Neutrophil (primary cell): ENCODE results near the gene MYO16.

Experiments used
- H3K27ac ChIP-seq: fragments of 200-600 bp; sonication (generic); 2 replicates; pipeline ENCODE4 v1.5.1; 2016; ENCODE audit warnings: mild to moderate bottlenecking, moderate library complexity
- H3K27me3 ChIP-seq: fragments of 200-600 bp; sonication (generic); 2 replicates; pipeline ENCODE4 v1.6.0; 2016; ENCODE audit warnings: mild to moderate bottlenecking
- H3K36me3 ChIP-seq: fragments of 200-600 bp; sonication (generic); 2 replicates; pipeline ENCODE4 v1.5.1; 2017
- H3K4me1 ChIP-seq, 2 experiments: fragments of 200-600 bp in 1 of 2; sonication (generic) in 1 of 2; 1 replicate in 1 of 2; 2 replicates in 1 of 2; pipeline versions ENCODE4 v1.5.1 to v1.6.1; 2013 to 2016; ENCODE audit warnings: low read depth in 1 of 2, low read length in 1 of 2, mild to moderate bottlenecking in 1 of 2, moderate library complexity in 1 of 2; ENCODE audit not compliant: control insufficient read depth in 1 of 2, insufficient read depth in 1 of 2
- H3K4me3 ChIP-seq, 2 experiments: fragments of 200-600 bp in 1 of 2; sonication (generic) in 1 of 2; 1 replicate in 1 of 2; 2 replicates in 1 of 2; pipeline ENCODE4 v1.5.1; 2013 to 2016; ENCODE audit warnings: low read depth in 1 of 2, low read length in 1 of 2, mild to moderate bottlenecking in 1 of 2, moderate library complexity in 1 of 2
- H3K9me3 ChIP-seq: fragments of 200-600 bp; sonication (generic); 2 replicates; pipeline ENCODE4 v1.5.1; 2016
- TF ChIP-seq, protein P1 (sequence below): fragments of 200-600 bp; sonication (generic); IDR thresholded peaks from 2 replicates; pipeline ENCODE4 v1.5.1; 2016; ENCODE audit warnings: antibody characterized with exemption

Gene MYO16

DNA sequence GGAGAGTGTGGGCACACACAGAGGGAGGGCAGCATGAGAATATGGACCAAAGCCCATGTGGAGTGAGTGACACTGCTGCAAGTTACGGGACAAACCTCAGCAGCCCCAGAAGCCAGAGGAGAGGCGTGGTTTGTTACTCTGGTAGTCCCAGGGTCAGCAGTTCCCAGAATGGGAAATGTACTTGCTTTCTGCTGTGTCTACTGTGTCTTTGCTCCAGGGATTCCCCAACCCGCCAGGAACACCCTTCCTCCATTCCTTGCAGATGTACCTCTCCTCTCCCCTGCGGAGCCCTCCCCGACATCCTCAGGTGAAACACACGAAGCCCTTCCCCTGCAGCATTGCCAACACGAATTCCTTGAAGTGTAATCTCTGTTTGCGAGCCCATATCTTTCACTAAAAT, 47.2 kb downstream of the MYO16 start:
- Histone ChIP-seq H3K4me3 (no peak overlapping the region), H3K27me3 (no peaks in the 10 kb centered on the region), H3K9me3 (no peaks in the 10 kb centered on the region), H3K4me1 (no peaks in the 10 kb centered on the region), H3K27ac (no peak overlapping the region), H3K36me3 (no peaks in the 10 kb centered on the region)
- TF ChIP-seq, protein P1, sequence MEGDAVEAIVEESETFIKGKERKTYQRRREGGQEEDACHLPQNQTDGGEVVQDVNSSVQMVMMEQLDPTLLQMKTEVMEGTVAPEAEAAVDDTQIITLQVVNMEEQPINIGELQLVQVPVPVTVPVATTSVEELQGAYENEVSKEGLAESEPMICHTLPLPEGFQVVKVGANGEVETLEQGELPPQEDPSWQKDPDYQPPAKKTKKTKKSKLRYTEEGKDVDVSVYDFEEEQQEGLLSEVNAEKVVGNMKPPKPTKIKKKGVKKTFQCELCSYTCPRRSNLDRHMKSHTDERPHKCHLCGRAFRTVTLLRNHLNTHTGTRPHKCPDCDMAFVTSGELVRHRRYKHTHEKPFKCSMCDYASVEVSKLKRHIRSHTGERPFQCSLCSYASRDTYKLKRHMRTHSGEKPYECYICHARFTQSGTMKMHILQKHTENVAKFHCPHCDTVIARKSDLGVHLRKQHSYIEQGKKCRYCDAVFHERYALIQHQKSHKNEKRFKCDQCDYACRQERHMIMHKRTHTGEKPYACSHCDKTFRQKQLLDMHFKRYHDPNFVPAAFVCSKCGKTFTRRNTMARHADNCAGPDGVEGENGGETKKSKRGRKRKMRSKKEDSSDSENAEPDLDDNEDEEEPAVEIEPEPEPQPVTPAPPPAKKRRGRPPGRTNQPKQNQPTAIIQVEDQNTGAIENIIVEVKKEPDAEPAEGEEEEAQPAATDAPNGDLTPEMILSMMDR = no peak

DNA sequence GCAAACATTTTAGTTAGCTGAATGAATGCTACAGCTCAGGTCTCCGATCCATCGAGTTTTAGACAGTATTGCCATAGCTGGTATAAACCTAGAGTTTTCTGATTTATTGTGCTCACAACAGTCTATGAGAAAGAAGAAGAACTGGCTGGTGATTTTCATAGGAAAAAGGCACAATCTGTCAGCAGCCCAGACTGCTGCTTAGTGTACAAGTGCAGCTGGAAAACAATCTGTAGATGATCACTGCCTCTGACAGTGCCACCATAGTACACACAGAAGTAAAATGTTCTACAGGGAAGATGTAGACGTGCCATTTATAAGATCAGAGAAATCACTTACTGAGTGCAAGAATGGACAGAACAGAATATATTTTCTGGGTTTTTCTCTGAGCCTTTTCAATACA, 48.4 kb downstream of the MYO16 start:
- Histone ChIP-seq H3K4me3 (no peak overlapping the region), H3K27ac (no peak overlapping the region), H3K9me3 (no peaks in the 10 kb centered on the region), H3K27me3 (no peaks in the 10 kb centered on the region), H3K36me3 (no peaks in the 10 kb centered on the region), H3K4me1 (no peaks in the 10 kb centered on the region)
- TF ChIP-seq, protein P1 = no peak

DNA sequence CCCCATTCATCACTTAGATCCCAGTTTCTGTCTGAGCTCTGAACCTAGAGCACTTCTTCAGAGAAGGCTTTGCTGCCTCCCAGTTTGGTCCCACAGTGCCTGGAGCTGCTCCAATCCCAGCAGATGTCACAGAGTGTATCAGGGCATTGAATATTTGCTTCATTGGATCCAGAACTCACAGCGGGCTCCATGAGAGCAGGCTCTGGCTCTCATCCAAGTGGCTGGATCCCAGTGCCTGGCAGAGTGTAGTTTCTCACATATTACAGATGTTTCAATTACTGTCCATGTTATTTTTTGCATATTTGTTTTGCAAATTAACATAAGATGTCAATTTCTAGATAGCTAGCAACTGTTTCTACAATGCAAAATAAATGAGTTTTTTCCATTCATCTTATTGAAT, 50.6 kb downstream of the MYO16 start:
- H3K9me3 ChIP-seq = no peaks in the 10 kb centered on the region
- TF ChIP-seq, protein P1 = no peak
- no peaks in the 10 kb centered on the region for H3K36me3 ChIP-seq
- H3K27ac ChIP-seq = no peak overlapping the region
- H3K4me3 ChIP-seq = no peak overlapping the region
- H3K4me1 ChIP-seq = no peaks in the 10 kb centered on the region
- H3K27me3 ChIP-seq = no peaks in the 10 kb centered on the region

DNA sequence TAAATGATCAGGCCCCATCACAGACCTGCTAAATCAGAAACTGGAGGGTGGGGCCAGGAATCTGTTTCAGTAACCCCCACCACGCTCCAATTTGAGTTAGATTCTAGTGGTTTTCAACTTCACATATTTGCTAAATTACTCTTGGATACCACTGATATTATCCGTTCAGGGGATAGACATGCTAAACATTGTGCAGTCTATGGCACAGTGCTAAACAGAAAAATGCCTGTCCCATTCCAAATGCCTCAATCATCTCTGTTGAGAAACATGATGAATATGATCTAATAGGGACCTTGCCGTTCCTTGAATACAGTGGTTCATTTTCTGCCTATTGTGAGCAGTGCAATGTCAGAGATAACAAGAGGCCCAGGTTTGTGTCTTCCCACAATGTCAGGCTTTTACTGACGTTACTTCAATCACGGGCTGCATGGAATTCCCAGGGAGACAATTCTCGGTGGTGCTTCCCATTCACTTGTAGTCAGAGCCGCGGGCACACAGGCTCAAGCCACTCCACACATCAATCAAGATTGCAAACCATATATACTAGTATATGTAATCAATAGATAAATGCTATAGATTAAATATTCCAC, 52.7 kb downstream of the MYO16 start:
- Histone ChIP-seq H3K36me3 (no peaks in the 10 kb centered on the region), H3K4me3 (no peak overlapping the region), H3K27me3 (no peaks in the 10 kb centered on the region), H3K9me3 (no peaks in the 10 kb centered on the region), H3K27ac (no peak overlapping the region), H3K4me1 (no peaks in the 10 kb centered on the region)
- TF ChIP-seq, protein P1 = no peak

DNA sequence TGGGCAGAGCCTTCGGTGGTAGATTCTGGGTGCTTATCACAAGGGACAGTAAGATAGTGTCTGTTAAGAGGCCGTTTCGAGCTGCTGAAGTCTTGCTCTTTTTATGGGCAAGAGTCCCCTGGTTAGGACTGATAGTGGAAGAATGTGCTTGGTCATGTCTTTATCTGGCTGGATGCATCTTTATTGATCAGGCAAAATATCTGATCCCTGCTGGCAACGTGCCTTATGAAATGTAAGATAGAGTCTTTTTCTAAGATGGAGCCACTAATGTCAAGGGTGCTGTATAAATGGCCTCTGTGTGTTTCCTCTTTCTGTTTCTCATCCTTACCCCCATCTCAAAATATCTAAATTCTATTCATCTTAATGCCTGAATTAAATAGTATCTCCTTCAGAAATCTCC, 53.3 kb downstream of the MYO16 start:
- TF ChIP-seq, protein P1 = no peak
- H3K9me3 ChIP-seq = no peaks in the 10 kb centered on the region
- H3K4me3 ChIP-seq = no peak overlapping the region
- H3K27me3 ChIP-seq = no peaks in the 10 kb centered on the region
- no peaks in the 10 kb centered on the region for H3K4me1 ChIP-seq
- H3K36me3 ChIP-seq = no peaks in the 10 kb centered on the region
- H3K27ac ChIP-seq = no peak overlapping the region

DNA sequence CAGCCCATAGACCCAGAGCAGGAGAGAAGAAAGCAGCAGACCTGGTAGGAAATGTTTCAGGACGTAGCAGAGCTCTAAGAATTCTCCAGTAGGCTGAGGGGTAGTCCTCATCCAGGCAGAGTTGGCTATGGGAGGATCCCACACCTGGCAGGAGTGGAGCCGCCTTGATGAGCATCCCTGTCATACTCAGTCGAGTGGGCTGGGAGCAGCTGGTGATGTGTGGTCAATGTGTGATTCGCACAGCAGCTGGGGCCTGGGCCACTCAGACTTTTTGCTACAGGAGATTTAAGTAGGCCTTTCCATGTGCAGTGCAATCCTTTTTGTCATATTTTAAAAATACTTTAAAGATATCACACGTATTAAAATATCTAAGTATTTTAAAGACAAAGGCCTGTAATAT, 56.6 kb downstream of the MYO16 start:
- H3K36me3 ChIP-seq = no peaks in the 10 kb centered on the region

More for the DNA sequence above, 56.6 kb downstream of the MYO16 start:
- H3K27ac ChIP-seq = no peak overlapping the region
- no peaks in the 10 kb centered on the region for H3K27me3 ChIP-seq
- no peak overlapping the region for H3K4me3 ChIP-seq
- TF ChIP-seq, protein P1 = no peak
- H3K9me3 ChIP-seq = no peaks in the 10 kb centered on the region
- no peaks in the 10 kb centered on the region for H3K4me1 ChIP-seq
